Hematopoietic multipotent progenitor cell treated with erythropoietin and hydrocortisone succinate and interleukin-3 and kit ligand, for 4 days (in vitro differentiated cells): ENCODE data around the gene MRPS2.
"Not testable (repeated sequence)": the region's sequence is repeated elsewhere in the genome, so short reads cannot be mapped to it uniquely, and the experiment has no call there.

Experiments
- DNase-seq: peaks from one replicate; pipeline ENCODE4 v3.0.0-alpha.2; 2015

MRPS2 gene

GRCh38 chr9:135516132-135516860 is 15.8 kb downstream of the MRPS2 start:
- no peak for DNase-seq

DNA sequence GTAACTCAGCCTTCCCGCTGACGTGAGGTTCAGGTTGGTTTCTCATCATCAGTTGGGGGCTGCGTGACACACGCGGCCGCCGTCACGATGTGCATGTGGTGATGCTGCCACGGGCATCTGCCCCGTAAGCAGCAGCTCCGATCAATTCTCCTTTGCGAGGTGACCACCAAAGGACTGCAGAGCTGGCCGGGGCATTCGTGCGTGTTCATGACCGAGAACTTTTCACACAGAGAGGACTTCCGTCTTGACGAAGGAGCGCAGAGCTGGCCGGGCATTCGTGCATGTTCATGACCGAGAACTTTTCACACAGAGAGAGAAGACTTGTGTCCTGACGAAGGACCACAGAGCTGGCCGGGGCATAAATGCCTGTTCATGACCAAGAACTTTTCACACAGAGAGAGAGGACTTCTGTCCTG is 16.9 kb downstream of the MRPS2 start:
- DNase-seq, result no peak

DNA sequence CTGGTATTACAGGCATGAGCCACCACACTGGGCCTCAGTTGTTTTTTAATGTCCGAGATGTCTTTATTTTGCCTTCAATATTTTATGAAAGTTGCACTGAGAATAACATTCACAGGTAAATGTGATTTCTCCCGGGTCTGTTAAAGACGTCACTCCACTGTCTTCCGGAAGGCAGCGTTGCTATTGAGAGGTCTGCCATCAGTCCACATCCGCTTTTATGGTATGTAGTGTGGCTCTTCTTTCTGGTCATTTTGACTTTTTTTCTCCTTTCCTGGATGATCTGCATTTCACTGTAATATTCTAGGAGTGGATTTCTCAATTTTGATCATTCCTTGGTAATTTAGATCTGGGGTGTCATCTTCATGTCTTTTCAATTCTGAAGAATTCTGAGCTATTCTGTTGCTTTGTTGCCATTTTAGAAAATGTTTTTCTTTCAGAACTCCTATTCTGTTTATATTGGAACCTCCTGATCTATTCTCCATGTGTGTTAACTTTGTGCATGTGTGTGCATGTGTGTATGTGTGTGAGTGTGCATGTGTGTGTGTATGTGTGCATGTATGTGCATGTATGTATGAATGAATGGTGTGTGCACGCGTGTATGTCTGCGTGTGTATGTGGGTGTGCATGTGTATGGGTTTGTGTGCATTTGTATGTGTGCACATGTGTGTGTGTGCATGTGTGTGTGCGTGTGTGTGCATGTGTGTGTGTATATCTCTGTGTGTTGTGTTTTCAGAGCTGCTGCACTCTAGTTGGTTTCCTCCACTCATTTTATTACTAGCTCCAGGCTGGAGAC is 18.9 kb downstream of the MRPS2 start:
- DNase-seq, result no peak

- DNase-seq, result no peak
Measured at GRCh38 chr9:135520916-135521607, 20.6 kb downstream of the MRPS2 start, which contains the start of gene LCN1. LCN1 (plus strand) TSS chr9:135521440; CDS start chr9:135521498, 58 bp downstream.

GRCh38 chr9:135521608-135522095 is 21.2 kb downstream of the MRPS2 start:
- no peak for DNase-seq

DNA sequence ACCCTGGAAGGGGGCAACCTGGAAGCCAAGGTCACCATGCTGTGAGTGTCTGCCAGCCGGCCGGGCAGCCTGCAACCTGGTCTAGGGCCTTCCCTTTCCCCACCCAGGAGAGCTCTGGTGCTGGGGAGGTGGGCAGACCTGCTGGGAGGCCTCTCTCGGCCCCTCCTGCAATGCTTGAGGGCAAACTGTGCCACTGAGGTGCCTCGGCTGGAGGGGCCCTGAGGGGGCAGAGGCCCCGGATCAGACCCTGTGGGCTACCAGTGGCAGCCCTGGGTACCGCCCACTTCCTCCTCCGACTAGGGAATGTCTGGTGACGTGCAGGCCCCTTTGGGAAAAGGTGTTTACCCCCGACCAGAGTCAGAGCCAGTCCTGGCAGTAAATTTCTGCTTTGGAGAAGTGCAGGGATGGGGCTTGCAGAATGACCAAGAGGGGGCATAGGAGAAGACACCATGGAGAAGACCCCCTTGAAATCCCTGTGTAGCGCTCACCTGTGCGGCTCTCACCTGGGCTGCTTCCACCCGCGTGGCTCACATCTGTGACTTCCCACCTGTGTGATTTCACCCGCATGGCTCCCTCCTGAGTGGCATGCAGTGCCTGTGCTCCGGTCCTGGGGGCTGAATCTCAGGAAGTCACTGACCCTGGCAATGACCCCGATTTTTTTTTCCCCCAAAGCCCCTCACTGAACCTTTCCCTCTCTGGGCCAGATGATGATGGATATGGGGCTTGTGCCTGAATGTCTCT is 21.8 kb downstream of the MRPS2 start:
- DNase-seq, result no peak

- DNase-seq, result no peak
Measured at GRCh38 chr9:135522931-135523330, 22.4 kb downstream of the MRPS2 start.

DNA sequence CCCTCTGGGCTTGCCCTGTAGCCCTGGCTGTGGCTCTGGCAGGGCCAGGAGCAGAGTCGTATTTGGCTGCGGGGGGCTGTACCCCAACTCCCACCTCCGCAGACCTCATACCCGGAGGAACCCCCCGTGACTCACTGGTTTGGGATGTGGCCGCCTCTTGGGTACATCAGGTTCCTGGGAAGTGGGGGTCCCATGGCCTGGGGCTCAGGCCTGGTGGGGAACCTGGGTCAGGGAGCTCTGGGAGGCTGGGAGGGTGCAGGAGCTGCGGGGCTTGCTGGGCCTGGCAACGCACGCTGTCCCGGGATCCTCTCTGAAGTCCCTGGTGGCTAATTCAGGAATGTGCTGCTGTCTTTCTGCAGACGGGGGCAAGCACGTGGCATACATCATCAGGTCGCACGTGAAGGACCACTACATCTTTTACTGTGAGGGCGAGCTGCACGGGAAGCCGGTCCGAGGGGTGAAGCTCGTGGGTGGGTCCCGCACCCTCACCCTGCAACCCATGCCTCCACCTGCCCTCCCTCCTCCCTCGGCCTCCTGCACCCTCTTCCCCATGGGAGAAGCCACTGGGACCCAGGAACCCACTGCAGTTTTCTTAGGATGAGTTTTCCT is 23.1 kb downstream of the MRPS2 start:
- no peak for DNase-seq

- DNase-seq, result no peak
Measured at GRCh38 chr9:135524130-135524861, 23.8 kb downstream of the MRPS2 start.

DNA sequence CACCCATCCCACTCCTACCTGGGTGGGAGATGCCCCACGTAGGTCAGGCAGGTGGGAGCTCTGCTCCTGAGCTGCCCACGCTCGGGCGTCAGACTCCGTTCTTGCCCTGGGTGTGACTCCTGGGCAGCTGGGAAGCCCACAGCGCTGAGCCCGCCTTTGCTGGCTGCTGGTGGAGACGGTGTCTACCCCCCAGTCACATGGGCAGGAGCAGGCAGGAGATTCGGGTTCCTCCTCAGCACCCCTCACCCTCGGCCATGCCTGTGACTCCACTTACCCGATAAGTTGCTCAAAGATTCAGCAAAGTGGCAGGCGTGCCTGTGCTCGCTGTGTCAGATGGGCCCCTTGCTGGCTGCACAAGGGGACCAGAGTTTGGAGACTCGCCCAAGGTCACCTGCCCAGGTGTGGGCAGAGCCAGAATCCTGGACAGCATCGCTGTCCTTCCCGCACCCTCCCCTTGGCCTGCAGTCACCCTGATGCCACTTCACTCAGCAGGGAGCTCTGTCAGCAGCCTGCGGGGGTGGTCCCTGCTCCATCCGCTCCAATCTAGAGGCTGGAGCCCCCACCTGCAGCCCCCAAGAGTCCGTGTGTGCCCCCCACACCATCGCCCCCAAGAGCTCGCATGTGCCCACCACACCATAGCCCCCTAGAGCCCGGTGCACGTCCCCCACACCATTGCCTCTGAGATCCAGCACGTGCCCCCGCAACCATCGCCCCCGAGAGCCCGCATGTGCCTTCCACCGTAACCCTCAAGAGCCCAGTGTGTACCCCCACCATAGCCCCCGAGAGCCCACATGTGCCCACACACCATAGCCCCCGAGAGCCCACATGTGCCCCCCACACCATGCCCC is 25.0 kb downstream of the MRPS2 start:
- no peak for DNase-seq

DNA sequence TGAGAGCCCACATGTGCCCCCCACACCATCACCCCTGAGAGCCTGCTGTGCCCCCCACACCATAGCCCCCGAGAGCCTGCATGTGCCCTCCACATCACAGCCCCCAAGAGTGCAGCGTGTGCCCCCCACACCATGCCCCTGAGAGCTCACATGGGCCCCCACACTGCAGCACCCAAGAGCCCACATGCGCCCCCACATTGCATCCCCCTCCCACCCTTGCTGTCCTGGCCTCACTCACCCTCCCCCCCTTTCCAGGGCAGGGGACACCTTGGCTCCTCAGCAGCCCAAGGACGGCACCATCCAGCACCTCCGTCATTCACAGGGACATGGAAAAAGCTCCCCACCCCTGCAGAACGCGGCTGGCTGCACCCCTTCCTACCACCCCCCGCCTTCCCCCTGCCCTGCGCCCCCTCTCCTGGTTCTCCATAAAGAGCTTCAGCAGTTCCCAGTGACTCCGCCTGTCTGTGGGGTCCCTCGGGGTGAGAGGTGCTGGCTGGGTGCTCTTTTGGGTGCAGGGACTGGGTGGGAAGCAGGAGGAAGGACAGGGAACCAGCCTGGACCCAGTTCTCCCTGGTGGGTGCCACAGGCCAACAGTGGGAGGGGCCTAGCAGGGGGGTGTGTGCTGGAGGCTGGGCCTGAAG is 25.7 kb downstream of the MRPS2 start:
- no peak for DNase-seq

GRCh38 chr9:135526730-135527571 is 26.5 kb downstream of the MRPS2 start:
- no peak for DNase-seq

DNA sequence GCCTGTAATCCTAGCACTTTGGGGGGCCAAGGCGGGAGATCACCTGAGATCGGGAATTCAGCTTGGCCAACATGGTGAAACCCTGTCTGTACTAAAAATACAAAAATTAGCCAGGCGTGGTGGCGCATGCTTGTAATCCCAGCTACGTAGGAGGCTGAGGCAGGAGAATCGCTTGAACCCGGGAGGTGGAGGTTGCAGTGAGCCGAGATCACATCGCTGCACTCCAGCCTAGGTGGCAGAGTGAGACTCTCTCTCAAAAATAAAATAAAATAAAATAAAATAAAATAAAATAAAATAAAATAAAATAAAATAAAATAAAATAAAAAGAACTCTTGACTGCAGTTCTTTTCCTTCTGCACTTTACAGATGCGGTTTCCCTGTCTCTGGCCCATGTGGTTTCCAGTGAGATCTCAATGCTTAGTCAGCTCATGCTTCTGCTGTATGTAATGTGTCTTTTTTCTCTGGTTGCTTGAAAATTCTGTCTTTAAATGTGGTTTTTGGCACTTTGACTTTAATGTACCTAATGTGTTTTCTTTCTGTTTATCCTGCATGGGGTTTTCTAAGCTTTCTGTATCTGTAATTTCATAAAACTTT is 28.5 kb downstream of the MRPS2 start:
- DNase-seq, result not testable (repeated sequence)

GRCh38 chr9:135530146-135530545 is 29.7 kb downstream of the MRPS2 start:
- no peak for DNase-seq

DNA sequence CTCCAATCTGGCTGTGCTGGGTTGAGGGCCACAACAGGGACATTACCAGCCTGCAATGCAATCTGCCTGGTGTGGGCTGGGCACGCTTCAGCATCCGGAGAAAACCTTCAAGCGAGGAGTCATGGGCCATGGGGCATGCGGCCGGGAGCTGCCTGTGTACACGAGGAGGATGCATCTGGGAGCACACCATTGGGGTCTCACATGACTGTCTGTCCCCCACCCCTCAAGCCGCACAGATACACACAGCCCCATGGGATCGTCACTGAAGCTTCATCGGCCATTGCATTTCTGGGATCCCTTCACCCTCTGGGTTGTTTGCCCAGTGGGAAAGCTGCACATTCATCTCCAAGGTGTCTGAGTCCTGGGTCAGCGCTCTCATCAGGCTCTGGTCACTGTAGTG is 30.6 kb downstream of the MRPS2 start:
- DNase-seq, result no peak

DNA sequence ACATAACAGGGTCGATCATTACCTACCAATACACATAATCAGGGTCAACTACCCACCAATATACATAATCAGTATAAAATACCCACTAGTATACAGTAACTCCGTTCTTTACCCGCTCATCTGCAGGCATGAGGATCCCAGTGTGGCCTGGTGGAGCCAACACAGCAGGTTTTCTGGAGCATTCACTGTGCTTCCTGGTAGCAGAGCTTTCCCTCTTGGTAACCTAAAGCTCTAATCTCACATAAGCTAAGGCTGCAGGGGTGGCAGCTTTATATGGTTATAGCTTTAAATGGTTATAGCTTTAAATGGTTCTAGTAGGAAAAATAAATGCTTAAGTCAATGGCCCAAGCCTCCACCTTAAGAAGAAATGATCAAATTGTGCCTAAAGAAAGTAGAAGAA is 32.6 kb downstream of the MRPS2 start:
- DNase-seq, result peak; percentile 28

- DNase-seq, result no peak
Measured at GRCh38 chr9:135533674-135534073, 33.2 kb downstream of the MRPS2 start.

- DNase-seq, result not testable (repeated sequence)
Measured at GRCh38 chr9:135534192-135534711, 33.8 kb downstream of the MRPS2 start.
